ENCODE results near the gene HGFAC.

The HGFAC gene

GRCh38 chr4:3485886-3486540, 44.2 kb downstream of the HGFAC start:
- DNase-seq (ENCODE audit: low read depth in 2 of 2) = no peak

GRCh38 chr4:3486541-3487540, 45.1 kb downstream of the HGFAC start:
- no peak for DNase-seq (ENCODE audit: low read depth in 2 of 2)

- no peak for DNase-seq (ENCODE audit: low read depth in 2 of 2)
Observed at GRCh38 chr4:3487861-3488260, 46.1 kb downstream of the HGFAC start.

GRCh38 chr4:3488820-3489219, 47.1 kb downstream of the HGFAC start:
- no peak for DNase-seq (ENCODE audit: low read depth in 2 of 2)

- DNase-seq (ENCODE audit: low read depth in 2 of 2) = peak in 1 of 2 donors; percentile 21
Observed at GRCh38 chr4:3489451-3489962, 47.7 kb downstream of the HGFAC start.

GRCh38 chr4:3491681-3492405, 50.1 kb downstream of the HGFAC start:
- DNase-seq (ENCODE audit: low read depth in 2 of 2) = no peak

- DNase-seq (ENCODE audit: low read depth in 2 of 2) = no peak
Observed at GRCh38 chr4:3492741-3493719, 51.3 kb downstream of the HGFAC start.

- no peak for DNase-seq (ENCODE audit: low read depth in 2 of 2)
Observed at GRCh38 chr4:3493720-3494461, 52.1 kb downstream of the HGFAC start.

GRCh38 chr4:3494462-3494871, 52.7 kb downstream of the HGFAC start:
- DNase-seq (ENCODE audit: low read depth in 2 of 2) = no peak

- no peak for DNase-seq (ENCODE audit: low read depth in 2 of 2)
Observed at GRCh38 chr4:3495204-3495975, 53.6 kb downstream of the HGFAC start.

GRCh38 chr4:3496021-3496420, 54.3 kb downstream of the HGFAC start:
- no peak for DNase-seq (ENCODE audit: low read depth in 2 of 2)

- DNase-seq (ENCODE audit: low read depth in 2 of 2) = no peak
Observed at GRCh38 chr4:3497095-3497494, 55.3 kb downstream of the HGFAC start.

- no peak for DNase-seq (ENCODE audit: low read depth in 2 of 2)
Observed at GRCh38 chr4:3497523-3498389, 56.0 kb downstream of the HGFAC start.

GRCh38 chr4:3498407-3498806, 56.6 kb downstream of the HGFAC start:
- no peak for DNase-seq (ENCODE audit: low read depth in 2 of 2)
